Activated T-helper 2 cell treated with anti-CD3 and anti-CD28 coated beads, Interferon-gamma antibody, Interleukin-2, Interleukin-4, amounts not matched to agents 10 μg/mL and 5 μg/mL and 100 μg/mL, durations not matched to agents 14 hours and 24 hours and 36 hours (primary cell): ENCODE results near the gene EGF. TPM values are rescaled to one million over a fixed set of nuclear protein-coding genes. Genes with fewer than 3 reads are reported as not detected.
"Not testable (repeated sequence)": the region's sequence is repeated elsewhere in the genome, so short reads cannot be mapped to it uniquely, and the experiment has no call there.

Experiments used
- DNase-seq: peaks from one replicate; pipeline ENCODE4 v3.0.0; 2021; ENCODE audit warnings: low spot score
- H3K27ac Mint-ChIP-seq: one replicate; pipeline ENCODE4 v1.8.0; 2021; ENCODE audit warnings: mixed read lengths
- H3K27me3 Mint-ChIP-seq: one replicate; pipeline ENCODE4 v1.8.0; 2021; ENCODE audit warnings: low read depth, mixed read lengths
- H3K36me3 Mint-ChIP-seq: one replicate; pipeline ENCODE4 v1.8.0; 2021; ENCODE audit warnings: low read depth, mixed read lengths
- H3K4me1 Mint-ChIP-seq: one replicate; pipeline ENCODE4 v1.8.0; 2021; ENCODE audit warnings: low read depth, mixed read lengths
- H3K4me3 Mint-ChIP-seq: one replicate; pipeline ENCODE4 v1.8.0; 2021; ENCODE audit warnings: low read depth, mild to moderate bottlenecking, moderate library complexity, mixed read lengths
- H3K9me3 Mint-ChIP-seq: one replicate; pipeline ENCODE4 v1.8.0; 2021; ENCODE audit warnings: mixed read lengths
- intact Hi-C: fragments of 100-400 bp; cut with micrococcal nuclease; formaldehyde crosslinking; loops from one replicate; pipeline ENCODE4 v1.15.1; 2023
- total RNA-seq: library from RNA; stranded (reverse); gene quantifications from 2 replicates; pipeline ENCODE4 v1.2.3, GENCODE V29; 2022

Gene EGF
- total RNA-seq, 1 donor from 2014 or later, result not detected

- Mint-ChIP-seq H3K27ac (no peak overlapping the region), H3K4me1 (peaks cover 2% of the 10 kb centered on the region), H3K9me3 (no peaks in the 10 kb centered on the region), H3K4me3 (no peak overlapping the region), H3K36me3 (no peaks in the 10 kb centered on the region), H3K27me3 (peaks cover 11% of the 10 kb centered on the region)
- DNase-seq, result no peak
- intact Hi-C loops, result no loop called here
Observed at GRCh38 chr4:110012917-110013316, 100.2 kb downstream of the EGF start.

GRCh38 chr4:110014233-110014632 lies 101.5 kb downstream of the EGF start:
- Mint-ChIP-seq H3K4me1 (no peaks in the 10 kb centered on the region), H3K27ac (no peak overlapping the region), H3K27me3 (peaks cover 11% of the 10 kb centered on the region), H3K36me3 (no peaks in the 10 kb centered on the region), H3K9me3 (no peaks in the 10 kb centered on the region), H3K4me3 (no peak overlapping the region)
- no peak for DNase-seq
- intact Hi-C loops, result no loop called here

- Mint-ChIP-seq H3K36me3 (no peaks in the 10 kb centered on the region), H3K27me3 (peaks cover 13% of the 10 kb centered on the region), H3K4me1 (peaks cover 4% of the 10 kb centered on the region), H3K27ac (no peak overlapping the region), H3K4me3 (no peak overlapping the region), H3K9me3 (no peaks in the 10 kb centered on the region)
- DNase-seq, result no peak
- intact Hi-C loops, result no loop called here
Observed at GRCh38 chr4:110019153-110019552, 106.5 kb downstream of the EGF start.

GRCh38 chr4:110020139-110020538 lies 107.5 kb downstream of the EGF start:
- H3K4me3 Mint-ChIP-seq, result no peak overlapping the region
- H3K4me1 Mint-ChIP-seq, result peaks cover 4% of the 10 kb centered on the region
- DNase-seq, result no peak
- intact Hi-C loops, result no loop called here
- no peak overlapping the region for H3K27ac Mint-ChIP-seq
- peaks cover 19% of the 10 kb centered on the region for H3K27me3 Mint-ChIP-seq
- no peaks in the 10 kb centered on the region for H3K36me3 Mint-ChIP-seq
- no peaks in the 10 kb centered on the region for H3K9me3 Mint-ChIP-seq

- intact Hi-C loops, result no loop called here
- Mint-ChIP-seq H3K27ac (no peak overlapping the region), H3K4me1 (peaks cover 4% of the 10 kb centered on the region), H3K4me3 (no peak overlapping the region), H3K9me3 (no peaks in the 10 kb centered on the region), H3K27me3 (peaks cover 22% of the 10 kb centered on the region), H3K36me3 (no peaks in the 10 kb centered on the region)
- no peak for DNase-seq
Observed at GRCh38 chr4:110020646-110021443, 108.2 kb downstream of the EGF start.

GRCh38 chr4:110022457-110022856 lies 109.8 kb downstream of the EGF start:
- no peak overlapping the region for H3K4me3 Mint-ChIP-seq
- peaks cover 27% of the 10 kb centered on the region for H3K27me3 Mint-ChIP-seq
- peaks cover 4% of the 10 kb centered on the region for H3K4me1 Mint-ChIP-seq
- no peaks in the 10 kb centered on the region for H3K36me3 Mint-ChIP-seq
- no peak overlapping the region for H3K27ac Mint-ChIP-seq
- H3K9me3 Mint-ChIP-seq, result no peaks in the 10 kb centered on the region
- intact Hi-C loops, result no loop called here
- no peak for DNase-seq

- Mint-ChIP-seq H3K27ac (no peak overlapping the region), H3K4me1 (peaks cover 4% of the 10 kb centered on the region), H3K36me3 (no peaks in the 10 kb centered on the region), H3K27me3 (peaks cover 27% of the 10 kb centered on the region), H3K4me3 (no peak overlapping the region), H3K9me3 (no peaks in the 10 kb centered on the region)
- intact Hi-C loops, result no loop called here
- no peak for DNase-seq
Observed at GRCh38 chr4:110025056-110025455, 112.4 kb downstream of the EGF start.

GRCh38 chr4:110025718-110026117 lies 113.0 kb downstream of the EGF start:
- Mint-ChIP-seq H3K27ac (no peak overlapping the region), H3K9me3 (no peaks in the 10 kb centered on the region), H3K4me3 (no peak overlapping the region), H3K27me3 (peaks cover 29% of the 10 kb centered on the region), H3K4me1 (peaks cover 2% of the 10 kb centered on the region), H3K36me3 (no peaks in the 10 kb centered on the region)
- intact Hi-C loops, result no loop called here
- no peak for DNase-seq

- H3K4me3 Mint-ChIP-seq, result no peak overlapping the region
- H3K9me3 Mint-ChIP-seq, result peaks cover 7% of the 10 kb centered on the region
- no peak overlapping the region for H3K27ac Mint-ChIP-seq
- peaks cover 33% of the 10 kb centered on the region for H3K27me3 Mint-ChIP-seq
- no peak for DNase-seq
- no peaks in the 10 kb centered on the region for H3K36me3 Mint-ChIP-seq
- intact Hi-C loops, result no loop called here
- peaks cover 7% of the 10 kb centered on the region for H3K4me1 Mint-ChIP-seq
Observed at GRCh38 chr4:110032603-110033002, 119.9 kb downstream of the EGF start.

GRCh38 chr4:110033355-110034025 lies 120.8 kb downstream of the EGF start:
- Mint-ChIP-seq H3K36me3 (no peaks in the 10 kb centered on the region), H3K4me3 (no peak overlapping the region), H3K27me3 (peaks cover 33% of the 10 kb centered on the region), H3K9me3 (peaks cover 7% of the 10 kb centered on the region), H3K4me1 (peaks cover 7% of the 10 kb centered on the region), H3K27ac (no peak overlapping the region)
- intact Hi-C loops, result no loop called here
- DNase-seq, result no peak

- Mint-ChIP-seq H3K4me1 (peaks cover 7% of the 10 kb centered on the region), H3K9me3 (peaks cover 7% of the 10 kb centered on the region), H3K27me3 (peaks cover 35% of the 10 kb centered on the region), H3K27ac (no peak overlapping the region), H3K36me3 (no peaks in the 10 kb centered on the region), H3K4me3 (no peak overlapping the region)
- DNase-seq, result no peak
- intact Hi-C loops, result no loop called here
Observed at GRCh38 chr4:110034026-110034393, 121.3 kb downstream of the EGF start.

- intact Hi-C loops, DNase-seq, H3K36me3 Mint-ChIP-seq, H3K4me1 Mint-ChIP-seq, H3K4me3 Mint-ChIP-seq, H3K9me3 Mint-ChIP-seq, H3K27ac Mint-ChIP-seq: not testable (repeated sequence)
- H3K27me3 Mint-ChIP-seq, result peaks cover 49% of the 10 kb centered on the region
Observed at GRCh38 chr4:110039164-110039563, 126.5 kb downstream of the EGF start.

GRCh38 chr4:110041735-110042134 lies 129.1 kb downstream of the EGF start:
- no peaks in the 10 kb centered on the region for H3K9me3 Mint-ChIP-seq
- no peak overlapping the region for H3K27ac Mint-ChIP-seq
- H3K4me3 Mint-ChIP-seq, result no peak overlapping the region
- intact Hi-C loops, result no loop called here
- no peaks in the 10 kb centered on the region for H3K36me3 Mint-ChIP-seq
- peaks cover 29% of the 10 kb centered on the region for H3K27me3 Mint-ChIP-seq
- peaks cover 2% of the 10 kb centered on the region for H3K4me1 Mint-ChIP-seq
- DNase-seq, result no peak
